H7 (cell line): ENCODE results near the gene IL31. TPM values are rescaled to one million over a fixed set of nuclear protein-coding genes. Genes with fewer than 3 reads are reported as not detected.
"Not testable (repeated sequence)": the region's sequence is repeated elsewhere in the genome, so short reads cannot be mapped to it uniquely, and the experiment has no call there.

Source experiments
- DNase-seq: peaks from one replicate; pipeline ENCODE4 v3.0.0; 2012
- H3K27me3 ChIP-seq: 2 replicates; pipeline ENCODE4 v1.6.0; 2011; ENCODE audit warnings: mild to moderate bottlenecking, low read length; ENCODE audit not compliant: control insufficient read depth, insufficient read depth
- H3K36me3 ChIP-seq: replicated peaks from 2 replicates; pipeline ENCODE4 v1.5.1; 2011; ENCODE audit warnings: low read length; ENCODE audit not compliant: control insufficient read depth, insufficient read depth
- H3K4me3 ChIP-seq: 2 replicates; pipeline ENCODE4 v1.5.1; 2011; ENCODE audit warnings: low read depth, mild to moderate bottlenecking, control low read depth, low read length, moderate library complexity; ENCODE audit not compliant: insufficient read depth
- total RNA-seq: library from RNA; depleted of rRNA; stranded (reverse); fragments of >200 nt; shearing (Covaris generic); gene quantifications from 2 replicates; pipeline ENCODE4 v1.2.3, GENCODE V29; 2014; rRNA removed

The IL31 gene
- total RNA-seq, result not detected in 2 replicates

- H3K36me3 ChIP-seq, result no peaks in the 10 kb centered on the region
- H3K4me3 ChIP-seq, result no peak within 1 kb of the TSS
- no peaks in the 10 kb centered on the region for H3K27me3 ChIP-seq
- no peak for DNase-seq
Measured at GRCh38 chr12:122174155-122174845, at the start of gene IL31. IL31 (minus strand) TSS chr12:122174221; CDS start chr12:122174172, 49 bp downstream.

GRCh38 chr12:122216445-122216844, 42.4 kb upstream of the IL31 start:
- Histone ChIP-seq H3K27me3 (no peaks in the 10 kb centered on the region), H3K4me3 (no peak overlapping the region), H3K36me3 (peaks cover 36% of the 10 kb centered on the region)
- DNase-seq, result no peak

- Histone ChIP-seq H3K4me3 (no peak overlapping the region), H3K27me3 (no peaks in the 10 kb centered on the region), H3K36me3 (peaks cover 34% of the 10 kb centered on the region)
- no peak for DNase-seq
Measured at GRCh38 chr12:122215771-122216170, 41.8 kb upstream of the IL31 start.

- H3K4me3 ChIP-seq, result no peak overlapping the region
- peaks cover 30% of the 10 kb centered on the region for H3K27me3 ChIP-seq
- peaks cover 24% of the 10 kb centered on the region for H3K36me3 ChIP-seq
- no peak for DNase-seq
Measured at GRCh38 chr12:122208073-122208820, 34.2 kb upstream of the IL31 start.

GRCh38 chr12:122207391-122207790, 33.4 kb upstream of the IL31 start:
- Histone ChIP-seq H3K36me3 (peaks cover 19% of the 10 kb centered on the region), H3K27me3 (peaks cover 37% of the 10 kb centered on the region), H3K4me3 (no peak overlapping the region)
- DNase-seq, result no peak

GRCh38 chr12:122206976-122207375, 33.0 kb upstream of the IL31 start:
- DNase-seq, result no peak
- Histone ChIP-seq H3K36me3 (peaks cover 19% of the 10 kb centered on the region), H3K4me3 (no peak overlapping the region), H3K27me3 (peaks cover 38% of the 10 kb centered on the region)

GRCh38 chr12:122206111-122206881, 32.3 kb upstream of the IL31 start:
- peaks cover 38% of the 10 kb centered on the region for H3K27me3 ChIP-seq
- no peak overlapping the region for H3K4me3 ChIP-seq
- peak; percentile 54 for DNase-seq
- H3K36me3 ChIP-seq, result peaks cover 16% of the 10 kb centered on the region

GRCh38 chr12:122205053-122205925, 31.3 kb upstream of the IL31 start:
- Histone ChIP-seq H3K4me3 (no peak overlapping the region), H3K36me3 (peaks cover 12% of the 10 kb centered on the region), H3K27me3 (peaks cover 38% of the 10 kb centered on the region)
- DNase-seq, result peak; percentile 46

- H3K36me3 ChIP-seq, result peaks cover 9% of the 10 kb centered on the region
- H3K4me3 ChIP-seq, result peak overlapping the region; percentile 56
- peak; percentile 79 for DNase-seq
- H3K27me3 ChIP-seq, result peaks cover 39% of the 10 kb centered on the region
Measured at GRCh38 chr12:122204167-122205052, 30.4 kb upstream of the IL31 start.

GRCh38 chr12:122203301-122204166, 29.5 kb upstream of the IL31 start, which contains the start of gene B3GNT4:
B3GNT4 (plus strand) TSS chr12:122203709; CDS start chr12:122204619, 910 bp downstream.
- peaks cover 39% of the 10 kb centered on the region for H3K27me3 ChIP-seq
- H3K36me3 ChIP-seq, result peaks cover 6% of the 10 kb centered on the region
- peak; percentile 95 for DNase-seq
- H3K4me3 ChIP-seq, result peak within 1 kb of the TSS; percentile 56

GRCh38 chr12:122202811-122203210, 28.8 kb upstream of the IL31 start:
- DNase-seq, H3K36me3 ChIP-seq: not testable (repeated sequence)
- peak overlapping the region; percentile 56 for H3K4me3 ChIP-seq
- peaks cover 39% of the 10 kb centered on the region for H3K27me3 ChIP-seq

GRCh38 chr12:122202017-122202416, 28.0 kb upstream of the IL31 start:
- H3K36me3 ChIP-seq, result no peaks in the 10 kb centered on the region
- H3K4me3 ChIP-seq, result no peak overlapping the region
- DNase-seq, result no peak
- H3K27me3 ChIP-seq, result peaks cover 39% of the 10 kb centered on the region
